ENCODE results near the gene MRGPRF.

- no peak for TF ChIP-seq POLR2A (IDR thresholded peaks at IDR 0.05)
- no peak for TF ChIP-seq CTCF (IDR thresholded peaks at IDR 0.05)
Observed at GRCh38 chr11:68994161-68994893, 18.7 kb downstream of the MRGPRF start.
